WTC11 (cell line): ENCODE data around the gene SRSF12. TPM values are rescaled to one million over a fixed set of nuclear protein-coding genes. Genes with fewer than 3 reads are reported as not detected.

Experiments used
- ATAC-seq: fragments of 200-7000 bp; cut with Tn5 transposase; 2 replicates; pipeline ENCODE4 v1.10.0; 2021; ENCODE audit warnings: mild to moderate bottlenecking, moderate library complexity
- CTCF ChIA-PET: fragments of 300-600 bp; sonication (Branson Sonifier 250); formaldehyde crosslinking; loops from one replicate; lab custom pipeline; 2021; ENCODE audit warnings: antibody characterized with exemption; lab: Charles Lee
- POLR2A ChIA-PET: fragments of 350-600 bp; sonication (Branson Sonifier 250); formaldehyde crosslinking; loops from one replicate; lab custom pipeline; 2021; ENCODE audit warnings: antibody characterized with exemption; lab: Charles Lee
- DNase-seq: peaks from one replicate; pipeline ENCODE4 v3.0.0; 2021; ENCODE audit warnings: low spot score
- H3K27ac Mint-ChIP-seq: 2 replicates; pipeline ENCODE4 v1.8.0; 2021; ENCODE audit warnings: mixed read lengths
- H3K27me3 Mint-ChIP-seq: 2 replicates; pipeline ENCODE4 v1.8.0; 2021; ENCODE audit warnings: low read depth, mild to moderate bottlenecking, moderate library complexity, mixed read lengths
- H3K36me3 Mint-ChIP-seq: 2 replicates; pipeline ENCODE4 v1.8.0; 2021; ENCODE audit warnings: mixed read lengths
- H3K4me1 Mint-ChIP-seq: 2 replicates; pipeline ENCODE4 v1.8.0; 2022; ENCODE audit warnings: mixed read lengths
- H3K4me3 Mint-ChIP-seq: 2 replicates; pipeline ENCODE4 v1.8.0; 2021; ENCODE audit warnings: mild to moderate bottlenecking, moderate library complexity, mixed read lengths
- H3K9me3 Mint-ChIP-seq: 2 replicates; pipeline ENCODE4 v1.8.0; 2021; ENCODE audit warnings: mixed read lengths
- ATF1 ChIP-seq: sonication (generic); formaldehyde crosslinking; IDR thresholded peaks from 2 replicates; pipeline ENCODE4 v1.8.1; 2023; ENCODE audit warnings: mild to moderate bottlenecking, moderate library complexity, missing genetic modification reagents
- MXD4 ChIP-seq: fragments of 250-450 bp; sonication (Bioruptor Pico); IDR thresholded peaks from 2 replicates; pipeline ENCODE4 v1.8.0; 2021; ENCODE audit warnings: mild to moderate bottlenecking, moderate library complexity, borderline replicate concordance
- RELA ChIP-seq: sonication (generic); formaldehyde crosslinking; IDR thresholded peaks from 2 replicates; pipeline ENCODE4 v1.8.1; 2022; ENCODE audit warnings: missing genetic modification reagents, mild to moderate bottlenecking, borderline replicate concordance
- SMAD3 ChIP-seq: sonication (generic); formaldehyde crosslinking; IDR thresholded peaks from 2 replicates; pipeline ENCODE4 v1.8.0; 2022; ENCODE audit warnings: missing genetic modification reagents, mild to moderate bottlenecking, borderline replicate concordance
- TCF7 ChIP-seq: sonication (generic); formaldehyde crosslinking; IDR thresholded peaks from 2 replicates; pipeline ENCODE4 v1.8.0; 2022; ENCODE audit warnings: mild to moderate bottlenecking, low read depth, missing genetic modification reagents, moderate library complexity
- USF1 ChIP-seq: sonication (generic); formaldehyde crosslinking; IDR thresholded peaks from 2 replicates; pipeline ENCODE4 v1.8.0; 2022; ENCODE audit warnings: mild to moderate bottlenecking, missing genetic modification reagents
- USF2 ChIP-seq: sonication (generic); formaldehyde crosslinking; IDR thresholded peaks from 2 replicates; pipeline ENCODE4 v1.8.1; 2023; ENCODE audit warnings: mild to moderate bottlenecking, missing genetic modification reagents, moderate library complexity
- ZNF423 ChIP-seq: fragments of 250-450 bp; sonication (Bioruptor Pico); IDR thresholded peaks from 2 replicates; pipeline ENCODE4 v2.1.2; 2022; ENCODE audit warnings: mild to moderate bottlenecking, moderate library complexity
- total RNA-seq: library from RNA; stranded (reverse); gene quantifications from 3 replicates; pipeline ENCODE4 v1.2.3, GENCODE V29; 2021
- TF ChIP-seq, protein P1 (sequence below): sonication (generic); formaldehyde crosslinking; IDR thresholded peaks from 2 replicates; pipeline ENCODE4 v1.8.1; 2023; ENCODE audit warnings: mild to moderate bottlenecking, moderate library complexity, missing genetic modification reagents
- TF ChIP-seq, protein P2 (sequence below): sonication (generic); formaldehyde crosslinking; IDR thresholded peaks from 2 replicates; pipeline ENCODE4 v1.8.1; 2023; ENCODE audit warnings: mild to moderate bottlenecking, missing genetic modification reagents
- TF ChIP-seq, protein P3 (sequence below): sonication (generic); formaldehyde crosslinking; IDR thresholded peaks from 2 replicates; pipeline ENCODE4 v1.8.0; 2023; ENCODE audit warnings: missing genetic modification reagents
- TF ChIP-seq, protein P4 (sequence below): sonication (generic); formaldehyde crosslinking; conservative IDR thresholded peaks from 2 replicates; pipeline ENCODE4 v1.8.1; 2022; ENCODE audit warnings: mild to moderate bottlenecking, missing genetic modification reagents
- TF ChIP-seq, protein P5 (sequence below): fragments of 250-450 bp; sonication (Bioruptor Pico); IDR thresholded peaks from 2 replicates; pipeline ENCODE4 v1.9.0; 2021; ENCODE audit warnings: moderate library complexity, mild to moderate bottlenecking, inconsistent platforms, borderline replicate concordance

The SRSF12 gene
- total RNA-seq, 1 experiment from 2014 or later, result 3.8 TPM

DNA sequence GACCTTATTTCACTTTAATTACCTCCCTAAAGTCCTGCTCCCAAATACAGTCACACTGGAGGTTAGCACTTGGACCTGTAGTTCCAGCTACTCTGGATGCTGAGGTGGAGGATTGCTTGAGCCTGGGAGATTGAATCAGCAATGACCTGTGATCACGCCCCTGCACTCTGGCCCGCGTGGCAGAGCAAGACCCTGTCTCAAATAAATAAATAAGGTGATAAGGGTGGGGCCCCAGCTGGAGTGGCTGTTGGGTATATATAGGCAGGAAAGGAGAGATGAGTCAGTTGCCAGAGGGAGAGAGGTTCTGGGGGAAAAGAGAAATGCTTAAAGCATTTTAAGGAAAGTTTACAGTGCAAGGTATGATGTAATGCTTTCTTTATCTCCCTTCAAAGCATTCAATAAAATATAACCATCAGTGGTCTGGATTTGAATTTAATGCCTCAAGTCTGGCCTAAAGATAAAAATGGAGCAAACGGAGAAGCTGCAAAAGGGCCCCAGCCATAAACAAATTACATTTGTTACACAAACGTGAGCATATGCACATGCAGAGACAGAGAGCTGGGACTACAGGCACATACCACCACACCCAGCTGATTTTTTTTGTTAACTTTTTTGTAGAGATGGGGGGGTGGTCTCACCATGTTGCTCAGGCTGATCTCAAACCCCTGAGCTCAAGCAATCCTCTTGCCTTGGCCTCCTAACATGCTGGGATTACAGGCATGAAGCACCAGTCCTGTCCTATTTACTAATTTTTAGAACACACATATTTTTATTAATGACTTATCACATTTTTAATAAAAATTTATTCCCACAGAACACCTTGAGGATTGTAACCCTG is 21.9 kb upstream of the SRSF12 start (continued):
- TF ChIP-seq, protein P1, sequence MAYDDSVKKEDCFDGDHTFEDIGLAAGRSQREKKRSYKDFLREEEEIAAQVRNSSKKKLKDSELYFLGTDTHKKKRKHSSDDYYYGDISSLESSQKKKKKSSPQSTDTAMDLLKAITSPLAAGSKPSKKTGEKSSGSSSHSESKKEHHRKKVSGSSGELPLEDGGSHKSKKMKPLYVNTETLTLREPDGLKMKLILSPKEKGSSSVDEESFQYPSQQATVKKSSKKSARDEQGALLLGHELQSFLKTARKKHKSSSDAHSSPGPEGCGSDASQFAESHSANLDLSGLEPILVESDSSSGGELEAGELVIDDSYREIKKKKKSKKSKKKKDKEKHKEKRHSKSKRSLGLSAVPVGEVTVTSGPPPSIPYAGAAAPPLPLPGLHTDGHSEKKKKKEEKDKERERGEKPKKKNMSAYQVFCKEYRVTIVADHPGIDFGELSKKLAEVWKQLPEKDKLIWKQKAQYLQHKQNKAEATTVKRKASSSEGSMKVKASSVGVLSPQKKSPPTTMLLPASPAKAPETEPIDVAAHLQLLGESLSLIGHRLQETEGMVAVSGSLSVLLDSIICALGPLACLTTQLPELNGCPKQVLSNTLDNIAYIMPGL (CRISPR knock-in tag), result no peak

GRCh38 chr6:89138173-89138572 is 20.3 kb upstream of the SRSF12 start:
- H3K27me3 Mint-ChIP-seq, result peaks cover 98% of the 10 kb centered on the region
- no peak overlapping the region for H3K27ac Mint-ChIP-seq
- ChIA-PET POLR2A (no interaction called here), CTCF (interaction anchor here (1.0 kb wide), 1 partner anchor 234 kb away, joined by 3 read pairs; no protein-coding TSS in a partner anchor)
- peaks cover 13% of the 10 kb centered on the region for H3K4me1 Mint-ChIP-seq
- TF ChIP-seq MXD4 (CRISPR knock-in tag), result no peak
- TF ChIP-seq, protein P2, sequence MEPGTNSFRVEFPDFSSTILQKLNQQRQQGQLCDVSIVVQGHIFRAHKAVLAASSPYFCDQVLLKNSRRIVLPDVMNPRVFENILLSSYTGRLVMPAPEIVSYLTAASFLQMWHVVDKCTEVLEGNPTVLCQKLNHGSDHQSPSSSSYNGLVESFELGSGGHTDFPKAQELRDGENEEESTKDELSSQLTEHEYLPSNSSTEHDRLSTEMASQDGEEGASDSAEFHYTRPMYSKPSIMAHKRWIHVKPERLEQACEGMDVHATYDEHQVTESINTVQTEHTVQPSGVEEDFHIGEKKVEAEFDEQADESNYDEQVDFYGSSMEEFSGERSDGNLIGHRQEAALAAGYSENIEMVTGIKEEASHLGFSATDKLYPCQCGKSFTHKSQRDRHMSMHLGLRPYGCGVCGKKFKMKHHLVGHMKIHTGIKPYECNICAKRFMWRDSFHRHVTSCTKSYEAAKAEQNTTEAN, result no peak
- no peak for TF ChIP-seq SMAD3 (CRISPR knock-in tag)
- TF ChIP-seq, protein P3, sequence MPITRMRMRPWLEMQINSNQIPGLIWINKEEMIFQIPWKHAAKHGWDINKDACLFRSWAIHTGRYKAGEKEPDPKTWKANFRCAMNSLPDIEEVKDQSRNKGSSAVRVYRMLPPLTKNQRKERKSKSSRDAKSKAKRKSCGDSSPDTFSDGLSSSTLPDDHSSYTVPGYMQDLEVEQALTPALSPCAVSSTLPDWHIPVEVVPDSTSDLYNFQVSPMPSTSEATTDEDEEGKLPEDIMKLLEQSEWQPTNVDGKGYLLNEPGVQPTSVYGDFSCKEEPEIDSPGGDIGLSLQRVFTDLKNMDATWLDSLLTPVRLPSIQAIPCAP, result no peak
- H3K36me3 Mint-ChIP-seq, result no peaks in the 10 kb centered on the region
- H3K4me3 Mint-ChIP-seq, result no peak overlapping the region
- DNase-seq (no peak), ATAC-seq (no peak)
- no peaks in the 10 kb centered on the region for H3K9me3 Mint-ChIP-seq

DNA sequence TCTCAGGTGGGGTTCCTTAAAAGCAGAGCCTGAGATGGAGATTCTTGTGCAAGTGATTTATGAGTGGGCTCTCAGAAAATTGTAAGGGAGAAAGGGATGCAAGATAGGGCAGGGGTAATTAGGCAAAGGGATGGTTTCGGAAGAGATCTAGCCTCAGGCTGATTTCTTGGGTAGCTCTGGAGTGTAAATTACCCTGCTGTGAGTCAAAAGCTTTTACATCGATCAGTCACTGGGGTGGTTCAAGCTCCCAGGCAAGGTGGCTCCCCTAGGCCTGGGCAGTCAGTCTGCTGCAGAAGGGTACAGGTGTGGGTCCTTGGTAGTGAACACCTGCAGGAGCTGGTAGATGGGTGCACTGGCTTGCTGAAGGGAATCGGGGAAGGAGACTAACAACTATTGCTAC is 16.9 kb upstream of the SRSF12 start:
- POLR2A ChIA-PET, result no interaction called here
- CTCF ChIA-PET, result interaction anchor here (1.0 to 1.6 kb wide), 2 partner anchors 12 to 238 kb away, joined by 3 to 5 read pairs; partner anchors contain the start of gene PM20D2
- H3K4me1 Mint-ChIP-seq, result peaks cover 13% of the 10 kb centered on the region
- TF ChIP-seq ZNF423 (CRISPR knock-in tag), result no peak
- TF ChIP-seq, protein P4, sequence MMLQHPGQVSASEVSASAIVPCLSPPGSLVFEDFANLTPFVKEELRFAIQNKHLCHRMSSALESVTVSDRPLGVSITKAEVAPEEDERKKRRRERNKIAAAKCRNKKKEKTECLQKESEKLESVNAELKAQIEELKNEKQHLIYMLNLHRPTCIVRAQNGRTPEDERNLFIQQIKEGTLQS (CRISPR knock-in tag), result no peak
- TF ChIP-seq TCF7 (CRISPR knock-in tag), result no peak
- TF ChIP-seq, protein P5, sequence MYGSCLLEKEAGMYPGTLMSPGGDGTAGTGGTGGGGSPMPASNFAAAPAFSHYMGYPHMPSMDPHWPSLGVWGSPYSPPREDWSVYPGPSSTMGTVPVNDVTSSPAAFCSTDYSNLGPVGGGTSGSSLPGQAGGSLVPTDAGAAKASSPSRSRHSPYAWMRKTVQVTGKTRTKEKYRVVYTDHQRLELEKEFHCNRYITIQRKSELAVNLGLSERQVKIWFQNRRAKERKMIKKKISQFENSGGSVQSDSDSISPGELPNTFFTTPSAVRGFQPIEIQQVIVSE, result no peak
- no peak for TF ChIP-seq RELA
- TF ChIP-seq USF1 (CRISPR knock-in tag), result no peak
- no peak for TF ChIP-seq ATF1
- no peak for TF ChIP-seq USF2 (CRISPR knock-in tag)
- peaks cover 99% of the 10 kb centered on the region for H3K27me3 Mint-ChIP-seq
- peaks cover 5% of the 10 kb centered on the region; the same call in 1 of the 2 replicates for H3K9me3 Mint-ChIP-seq
- no peaks in the 10 kb centered on the region for H3K36me3 Mint-ChIP-seq
- no peak for DNase-seq
- no peak for ATAC-seq
- no peak overlapping the region for H3K27ac Mint-ChIP-seq
- no peak overlapping the region for H3K4me3 Mint-ChIP-seq
